Measurements from ENCODE around the gene NFIC.

Gene NFIC

DNA sequence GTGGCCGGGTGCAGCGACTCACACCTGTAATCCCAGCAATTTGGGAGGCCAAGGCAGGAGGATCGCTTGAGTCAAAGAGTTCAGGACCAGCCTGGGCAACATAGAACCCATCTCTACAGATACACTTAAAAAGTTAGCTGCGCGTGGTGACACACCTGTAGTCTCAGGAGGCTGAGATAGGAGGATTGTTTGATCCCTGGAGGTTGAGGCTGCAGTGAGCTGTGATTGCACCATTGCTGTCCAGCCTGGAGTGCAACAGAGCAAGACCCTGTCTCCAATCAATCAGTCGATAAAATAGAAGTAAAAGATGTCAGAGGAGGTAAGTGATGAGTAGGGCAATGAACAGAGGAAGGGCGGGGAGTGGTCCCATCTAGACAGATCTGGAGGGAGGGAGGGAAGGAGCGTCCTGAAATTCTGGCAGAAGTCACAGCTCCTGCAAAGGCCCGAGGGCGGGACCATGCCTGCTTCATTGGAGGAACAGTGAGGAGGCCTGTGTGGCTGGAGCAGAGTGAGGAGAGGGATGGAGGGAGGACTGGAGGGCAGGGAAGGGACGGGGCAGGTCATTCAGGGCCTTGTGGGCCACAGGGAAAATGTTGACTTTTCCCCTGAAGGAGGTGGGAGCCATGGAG is 104.2 kb downstream of the NFIC start:
- no peak for TF ChIP-seq CTCF (IDR thresholded peaks at IDR 0.05; ENCODE audit: low read depth, low read length, missing control alignments)
- H3K4me3 ChIP-seq (ENCODE audit: low read depth, low read length), result no peak overlapping the region
- in situ Hi-C loops (cut with HindIII; ENCODE audit: low sequenced_read_pairs), result no loop called here
- DNase-seq (ENCODE audit: low read depth), result no peak

DNA sequence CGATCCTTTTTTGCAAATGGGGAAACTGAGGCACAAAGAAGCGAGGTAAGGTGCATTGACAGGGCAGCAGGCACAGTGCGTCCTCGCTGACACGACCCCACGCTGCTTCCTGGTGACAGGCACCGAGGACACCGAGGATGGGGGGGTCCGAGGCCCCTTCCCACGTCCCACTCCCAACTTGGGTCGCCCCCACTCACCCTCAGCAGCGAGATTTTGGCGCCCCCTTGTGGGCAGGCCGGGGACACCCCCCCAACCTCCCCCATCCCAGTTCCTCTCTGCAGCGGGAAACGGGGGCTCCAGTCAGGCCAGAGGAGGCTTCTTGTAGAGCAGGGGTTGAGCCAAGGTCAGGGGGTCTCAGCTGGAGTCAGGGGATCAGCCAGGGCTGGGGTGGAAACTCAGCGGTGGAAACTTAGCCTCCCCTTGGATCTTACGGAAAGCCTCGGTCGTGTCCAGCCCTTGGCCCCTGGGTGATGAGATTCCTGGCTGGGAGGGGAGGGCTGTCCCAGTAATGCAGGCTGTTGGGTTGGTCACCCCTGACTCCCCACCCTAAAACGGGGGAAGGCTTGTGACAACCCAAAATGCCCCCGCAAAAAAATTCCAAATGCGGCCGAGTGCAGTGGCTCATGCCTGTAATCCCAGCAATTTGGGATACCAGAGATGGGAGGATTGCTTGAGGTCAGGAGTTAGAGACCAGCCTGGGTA is 105.7 kb downstream of the NFIC start:
- no peak overlapping the region for H3K4me3 ChIP-seq (ENCODE audit: low read depth, low read length)
- in situ Hi-C loops (cut with HindIII; ENCODE audit: low sequenced_read_pairs), result no loop called here
- TF ChIP-seq CTCF (IDR thresholded peaks at IDR 0.05; ENCODE audit: low read depth, low read length, missing control alignments), result peak; percentile 89
- no peak for DNase-seq (ENCODE audit: low read depth)

GRCh38 chr19:3474010-3474409 is 107.6 kb downstream of the NFIC start:
- no peak for TF ChIP-seq CTCF (IDR thresholded peaks at IDR 0.05; ENCODE audit: low read depth, low read length, missing control alignments)
- H3K4me3 ChIP-seq (ENCODE audit: low read depth, low read length), result no peak overlapping the region
- no peak for DNase-seq (ENCODE audit: low read depth)
- in situ Hi-C loops (cut with HindIII; ENCODE audit: low sequenced_read_pairs), result no loop called here

DNA sequence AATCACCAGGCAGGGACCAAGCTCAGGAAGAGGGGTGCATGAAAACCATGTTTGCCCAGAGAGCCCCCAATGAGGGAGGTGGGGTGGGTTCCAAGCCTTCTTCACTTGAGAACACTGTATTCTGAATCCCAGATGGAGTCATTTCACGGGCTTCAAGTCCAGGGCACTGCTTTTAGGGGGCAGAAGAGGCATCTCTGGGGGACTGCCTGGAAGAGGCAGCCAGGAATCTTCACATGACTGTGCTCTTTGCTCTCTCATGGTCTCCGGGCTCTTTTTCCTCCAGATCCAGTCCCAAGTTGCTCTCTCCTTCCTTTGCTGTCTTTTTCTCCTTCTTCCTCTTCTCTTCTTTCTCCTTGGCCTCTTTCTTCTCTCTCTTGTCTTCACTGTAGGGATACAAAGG is 108.2 kb downstream of the NFIC start:
- TF ChIP-seq CTCF (IDR thresholded peaks at IDR 0.05; ENCODE audit: low read depth, low read length, missing control alignments), result no peak
- in situ Hi-C loops (cut with HindIII; ENCODE audit: low sequenced_read_pairs), result no loop called here
- DNase-seq (ENCODE audit: low read depth), result no peak
- no peak overlapping the region for H3K4me3 ChIP-seq (ENCODE audit: low read depth, low read length)

GRCh38 chr19:3475449-3475848 is 109.1 kb downstream of the NFIC start:
- in situ Hi-C loops (cut with HindIII; ENCODE audit: low sequenced_read_pairs), result no loop called here
- no peak for DNase-seq (ENCODE audit: low read depth)
- TF ChIP-seq CTCF (IDR thresholded peaks at IDR 0.05; ENCODE audit: low read depth, low read length, missing control alignments), result no peak
- no peak overlapping the region for H3K4me3 ChIP-seq (ENCODE audit: low read depth, low read length)

- TF ChIP-seq CTCF (IDR thresholded peaks at IDR 0.05; ENCODE audit: low read depth, low read length, missing control alignments), result no peak
- no peak for DNase-seq (ENCODE audit: low read depth)
- in situ Hi-C loops (cut with HindIII; ENCODE audit: low sequenced_read_pairs), result no loop called here
- H3K4me3 ChIP-seq (ENCODE audit: low read depth, low read length), result no peak overlapping the region
Measured at GRCh38 chr19:3476830-3477229, 110.4 kb downstream of the NFIC start.

Measured in astrocyte of the cerebellum (primary cell).